Measurements from ENCODE around the gene JUNB. TPM values are rescaled to one million over a fixed set of nuclear protein-coding genes. Genes with fewer than 3 reads are reported as not detected.

The JUNB gene
- total RNA-seq, 1 experiment from 2014 or later, result 194 TPM

- intact Hi-C loops (cut with micrococcal nuclease), result loop anchor here (5.0 kb wide), 1 partner anchor 33 kb away; the partner anchor contains the start of gene MAST1
- no peak for ATAC-seq
These were observed 12.8 kb downstream of the JUNB start for GRCh38 chr19:12804051-12804450.

GRCh38 chr19:12806242-12807081 lies 15.2 kb downstream of the JUNB start, which contains the start of gene RNASEH2A:
RNASEH2A (plus strand) TSS chr19:12806584; CDS start chr19:12806674, 90 bp downstream.
- Histone ChIP-seq H2AFZ (ENCODE audit: low read depth, low read length, poor library complexity, severe bottlenecking) (peak within 1 kb of the TSS; percentile 76), H3K4me2 (ENCODE audit: low read length) (peak within 1 kb of the TSS; percentile 94), H3K9me3 (ENCODE audit: control insufficient read depth in 1 of 2, insufficient read depth in 1 of 2, low read depth in 1 of 2, low read length in 2 of 2) (no peaks in the 10 kb centered on the region), H3K27ac (ENCODE audit: low read depth, low read length) (peak within 1 kb of the TSS; percentile 72), H3K27me3 (ENCODE audit: insufficient read depth, low read length) (no peaks in the 10 kb centered on the region), H3K9me2 (ENCODE audit: insufficient read depth) (no peaks in the 10 kb centered on the region), H3K4me3 (replicated peaks in 1 of 2; ENCODE audit: low read depth in 1 of 2, low read length in 2 of 2) (peak within 1 kb of the TSS; percentile 82 to 89), H3K79me2 (ENCODE audit: insufficient read depth, low read length) (peaks cover 13% of the 10 kb centered on the region), H3K4me1 (ENCODE audit: control insufficient read depth in 1 of 2, insufficient read depth in 2 of 2, low read length in 2 of 2) (peaks cover 14 to 26% of the 10 kb centered on the region in 2 experiments; a peak in 3 of 4 replicates), H3K9ac (ENCODE audit: low read length) (peak within 1 kb of the TSS; percentile 81), H4K20me1 (ENCODE audit: insufficient read depth) (no peaks in the 10 kb centered on the region), H3K36me3 (ENCODE audit: control insufficient read depth in 1 of 2, insufficient read depth in 2 of 2, low read length in 2 of 2) (peaks cover 4 to 7% of the 10 kb centered on the region in 2 experiments; a peak in 3 of 4 replicates)
- peak; percentile 86 for ATAC-seq
- RAD21 ChIA-PET (ENCODE audit: low non-redundant PET in 1 of 2, low total read pairs in 2 of 2, uncharacterized antibody in 2 of 2, unreplicated experiment in 2 of 2), result no interaction called here
- intact Hi-C loops (cut with micrococcal nuclease), result no loop called here
- POLR2A ChIA-PET, result interaction anchor here (0.8 to 1.8 kb wide), 4 partner anchors 14 to 49 kb away, joined by 3 to 12 read pairs (median 5); partner anchors contain the start of genes JUNB and RTBDN
- CTCF ChIA-PET, result interaction anchor here (0.9 to 2.4 kb wide), 5 partner anchors 9 to 46 kb away, joined by 3 to 12 read pairs (median 4); no protein-coding TSS in a partner anchor
- DNase-seq (ENCODE audit: low read depth, low spot score), result peak; percentile 71
- BruUV-seq (replicated peaks), result no TSS peak
- TF ChIP-seq ZNF274 (IDR thresholded peaks at IDR 0.05; ENCODE audit: low read depth, low read length) (no peak), CBX3 (IDR thresholded peaks at IDR 0.05; ENCODE audit: low read depth) (peak; percentile 59; the same call in 1 of the 2 replicates), SP1 (IDR thresholded peaks at IDR 0.05; ENCODE audit: low read depth) (peak; percentile 67), FOSL1 (IDR thresholded peaks at IDR 0.05; ENCODE audit: low read depth) (no peak), RAD21 (IDR thresholded peaks at IDR 0.05; ENCODE audit: low read depth) (no peak), SIN3A (IDR thresholded peaks at IDR 0.05; ENCODE audit: low read depth) (peak; percentile 96), YY1 (IDR thresholded peaks at IDR 0.05; ENCODE audit: extremely low read depth, insufficient replicate concordance, low read depth, low read length) (peak; percentile 86), MAX (IDR thresholded peaks at IDR 0.05) (peak; percentile 95), TCF7L2 (IDR thresholded peaks at IDR 0.05; ENCODE audit: borderline replicate concordance, extremely low read depth, insufficient read depth, insufficient read length) (peak; percentile 11), ZBTB33 (IDR thresholded peaks at IDR 0.05; ENCODE audit: extremely low read depth, insufficient replicate concordance, low read length) (no peak), POLR2A (IDR thresholded peaks at IDR 0.05; ENCODE audit: borderline replicate concordance, extremely low read depth, insufficient read depth, insufficient read length) (peak; percentile 83), SRF (IDR thresholded peaks at IDR 0.05; ENCODE audit: low read depth) (no peak; the same call in 1 of the 2 replicates)

More at GRCh38 chr19:12804051-12804450, 12.8 kb downstream of the JUNB start:
- DNase-seq (ENCODE audit: low read depth, low spot score), result no peak
- H3K27ac ChIP-seq (ENCODE audit: low read depth, low read length), result no peak overlapping the region
- ChIA-PET POLR2A (no interaction called here), CTCF (no interaction called here), RAD21 (ENCODE audit: low non-redundant PET in 1 of 2, low total read pairs in 2 of 2, uncharacterized antibody in 2 of 2, unreplicated experiment in 2 of 2) (no interaction called here)
- peaks cover 35% of the 10 kb centered on the region for H3K79me2 ChIP-seq (ENCODE audit: insufficient read depth, low read length)
- H3K27me3 ChIP-seq (ENCODE audit: insufficient read depth, low read length), result no peaks in the 10 kb centered on the region
- H3K9ac ChIP-seq (ENCODE audit: low read length), result no peak overlapping the region
- no peak overlapping the region for H2AFZ ChIP-seq (ENCODE audit: low read depth, low read length, poor library complexity, severe bottlenecking)
- H4K20me1 ChIP-seq (ENCODE audit: insufficient read depth), result no peaks in the 10 kb centered on the region
- H3K9me2 ChIP-seq (ENCODE audit: insufficient read depth), result no peaks in the 10 kb centered on the region
- H3K4me3 ChIP-seq (replicated peaks in 1 of 2; ENCODE audit: low read depth in 1 of 2, low read length in 2 of 2), result no peak overlapping the region
- no TSS peak for BruUV-seq (replicated peaks)
- H3K4me1 ChIP-seq (ENCODE audit: control insufficient read depth in 1 of 2, insufficient read depth in 2 of 2, low read length in 2 of 2), result peaks cover 20 to 42% of the 10 kb centered on the region in 2 experiments; a peak in 3 of 4 replicates
- TF ChIP-seq EGR1 (IDR thresholded peaks at IDR 0.05; ENCODE audit: low read depth) (no peak), ZFX (IDR thresholded peaks at IDR 0.05) (no peak), FOSL1 (IDR thresholded peaks at IDR 0.05; ENCODE audit: low read depth) (no peak), MAX (IDR thresholded peaks at IDR 0.05) (no peak), SP1 (IDR thresholded peaks at IDR 0.05; ENCODE audit: low read depth) (no peak), ZNF274 (IDR thresholded peaks at IDR 0.05; ENCODE audit: low read depth, low read length) (no peak), SIN3A (IDR thresholded peaks at IDR 0.05; ENCODE audit: low read depth) (no peak), EZH2 (IDR thresholded peaks at IDR 0.05) (no peak), CBX3 (IDR thresholded peaks at IDR 0.05; ENCODE audit: low read depth) (no peak), SRF (IDR thresholded peaks at IDR 0.05; ENCODE audit: low read depth) (no peak), RAD21 (IDR thresholded peaks at IDR 0.05; ENCODE audit: low read depth) (no peak)
- H3K4me2 ChIP-seq (ENCODE audit: low read length), result no peak overlapping the region
- H3K36me3 ChIP-seq (ENCODE audit: control insufficient read depth in 1 of 2, insufficient read depth in 2 of 2, low read length in 2 of 2), result peaks cover 8 to 20% of the 10 kb centered on the region in 2 experiments; a peak in 3 of 4 replicates
- no peaks in the 10 kb centered on the region for H3K9me3 ChIP-seq (ENCODE audit: control insufficient read depth in 1 of 2, insufficient read depth in 1 of 2, low read depth in 1 of 2, low read length in 2 of 2)
